Nephron progenitor cell (in vitro differentiated cells): ENCODE results near the gene CDKAL1.
"Not testable (repeated sequence)": the region's sequence is repeated elsewhere in the genome, so short reads cannot be mapped to it uniquely, and the experiment has no call there.

Source experiments
- DNase-seq: peaks from one replicate; pipeline ENCODE4 v3.0.0; 2021
- H3K27ac Mint-ChIP-seq: 2 replicates; pipeline ENCODE4 v1.8.0; 2021; ENCODE audit warnings: mild to moderate bottlenecking, moderate library complexity, mixed read lengths
- H3K27me3 Mint-ChIP-seq: 2 replicates; pipeline ENCODE4 v1.8.0; 2021; ENCODE audit warnings: mild to moderate bottlenecking, low read depth, mixed read lengths; ENCODE audit not compliant: poor library complexity
- H3K36me3 Mint-ChIP-seq: 2 replicates; pipeline ENCODE4 v1.8.0; 2021; ENCODE audit warnings: low read depth, mixed read lengths
- H3K4me1 Mint-ChIP-seq: 2 replicates; pipeline ENCODE4 v1.8.0; 2021; ENCODE audit warnings: mixed read lengths
- H3K4me3 Mint-ChIP-seq: 2 replicates; pipeline ENCODE4 v1.8.0; 2021; ENCODE audit warnings: mild to moderate bottlenecking, moderate library complexity, mixed read lengths
- H3K9me3 Mint-ChIP-seq: 2 replicates; pipeline ENCODE4 v1.8.0; 2021; ENCODE audit warnings: mild to moderate bottlenecking, moderate library complexity, mixed read lengths
- CTCF ChIP-seq: fragments of 200-600 bp; sonication (generic); IDR thresholded peaks from 2 replicates; pipeline ENCODE4 v1.5.0; 2021; ENCODE audit warnings: antibody characterized with exemption

The CDKAL1 gene

GRCh38 chr6:20826378-20826777, 292.1 kb downstream of the CDKAL1 start:
- Mint-ChIP-seq H3K36me3 (no peaks in the 10 kb centered on the region), H3K27me3 (no peaks in the 10 kb centered on the region), H3K4me1 (no peaks in the 10 kb centered on the region), H3K4me3 (no peak overlapping the region), H3K27ac (no peak overlapping the region), H3K9me3 (no peaks in the 10 kb centered on the region)
- TF ChIP-seq CTCF = no peak
- no peak for DNase-seq

DNA sequence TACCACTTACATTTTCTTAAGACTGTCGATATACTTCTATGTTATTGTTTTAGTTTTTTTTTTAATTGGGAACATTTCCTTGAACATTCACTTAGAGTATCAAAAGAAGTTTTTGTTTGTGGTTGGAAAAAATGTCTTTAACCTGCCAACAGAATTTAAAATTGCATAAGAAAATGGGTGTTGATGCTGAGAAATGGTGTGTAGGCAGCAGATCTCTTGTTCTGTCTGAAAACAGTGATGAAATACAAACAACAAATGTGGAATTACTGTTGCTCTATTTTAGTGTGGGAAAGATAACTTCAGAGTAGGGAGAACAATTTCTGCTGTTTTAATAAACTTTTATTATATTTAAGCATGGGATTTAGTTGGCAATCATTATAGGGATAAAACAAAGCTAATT, 293.5 kb downstream of the CDKAL1 start:
- Mint-ChIP-seq H3K4me1 (no peaks in the 10 kb centered on the region), H3K4me3 (no peak overlapping the region), H3K9me3 (no peaks in the 10 kb centered on the region), H3K27ac (no peak overlapping the region), H3K36me3 (peaks cover 4% of the 10 kb centered on the region), H3K27me3 (no peaks in the 10 kb centered on the region)
- TF ChIP-seq CTCF = no peak
- no peak for DNase-seq

DNA sequence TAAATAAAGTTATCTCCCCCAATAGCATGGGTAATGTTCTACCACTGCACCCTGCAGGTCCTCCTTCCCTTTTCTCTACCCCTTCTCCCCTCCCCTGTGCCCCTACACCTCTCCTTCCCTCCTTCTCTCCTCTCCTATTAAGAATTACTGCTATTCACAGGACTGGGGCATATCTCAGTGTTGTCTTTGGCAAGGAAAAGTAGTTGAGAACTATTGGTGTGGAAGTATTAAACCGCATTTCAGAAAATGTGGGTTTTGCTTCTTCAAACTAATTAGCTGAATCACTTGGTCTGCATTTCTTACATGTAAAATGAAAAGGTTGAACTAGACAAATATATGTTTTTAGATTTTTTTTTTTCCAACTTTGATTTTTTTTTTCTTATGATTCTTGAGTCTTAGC, 296.3 kb downstream of the CDKAL1 start:
- Mint-ChIP-seq H3K36me3 (peaks cover 4% of the 10 kb centered on the region), H3K27ac (no peak overlapping the region), H3K27me3 (no peaks in the 10 kb centered on the region), H3K4me3 (no peak overlapping the region), H3K4me1 (no peaks in the 10 kb centered on the region), H3K9me3 (no peaks in the 10 kb centered on the region)
- no peak for DNase-seq
- no peak for TF ChIP-seq CTCF

- not testable (repeated sequence) for DNase-seq, H3K4me1 Mint-ChIP-seq, H3K36me3 Mint-ChIP-seq, H3K27me3 Mint-ChIP-seq, H3K27ac Mint-ChIP-seq, H3K4me3 Mint-ChIP-seq, H3K9me3 Mint-ChIP-seq
These were observed 297.0 kb downstream of the CDKAL1 start for GRCh38 chr6:20831251-20831650.

DNA sequence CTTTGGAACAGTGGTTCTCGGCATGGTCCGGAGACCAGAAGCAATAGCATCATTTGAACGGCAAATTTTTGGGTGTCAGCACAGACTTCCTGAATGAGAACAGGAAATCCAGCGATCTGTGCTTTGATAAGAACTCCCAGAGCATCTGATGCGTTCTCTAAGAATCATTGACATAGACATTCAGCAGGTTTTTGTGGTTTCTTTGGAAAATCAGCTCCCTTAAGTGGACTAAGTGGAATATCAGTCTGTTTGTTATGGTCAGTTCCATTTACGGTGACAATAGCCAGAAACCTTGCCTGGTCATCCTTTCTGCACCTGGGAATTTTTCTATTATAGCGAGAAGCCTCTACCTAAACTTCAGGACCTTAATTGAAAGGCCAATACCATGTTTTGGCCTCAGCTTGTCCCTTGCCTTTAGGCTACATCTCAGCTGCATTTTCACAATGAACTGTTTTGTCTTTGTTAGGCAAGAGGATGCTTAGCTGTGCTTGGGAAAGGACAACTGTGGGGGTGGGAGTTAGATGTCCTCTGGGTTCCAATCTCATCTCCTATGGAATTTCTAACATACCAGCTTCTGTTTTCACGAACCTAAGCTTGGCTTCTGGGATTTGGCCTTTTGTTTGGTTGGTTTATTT, 299.7 kb downstream of the CDKAL1 start:
- Mint-ChIP-seq H3K36me3 (peaks cover 4% of the 10 kb centered on the region), H3K9me3 (no peaks in the 10 kb centered on the region), H3K27me3 (no peaks in the 10 kb centered on the region), H3K4me3 (no peak overlapping the region), H3K27ac (no peak overlapping the region), H3K4me1 (no peaks in the 10 kb centered on the region)
- no peak for TF ChIP-seq CTCF
- DNase-seq = no peak

GRCh38 chr6:20835315-20836010, 301.2 kb downstream of the CDKAL1 start:
- H3K9me3 Mint-ChIP-seq = no peaks in the 10 kb centered on the region
- no peak for TF ChIP-seq CTCF
- peaks cover 4% of the 10 kb centered on the region for H3K36me3 Mint-ChIP-seq
- H3K27ac Mint-ChIP-seq = peak overlapping the region; percentile 6
- DNase-seq = no peak
- H3K4me1 Mint-ChIP-seq = no peaks in the 10 kb centered on the region
- H3K4me3 Mint-ChIP-seq = no peak overlapping the region
- H3K27me3 Mint-ChIP-seq = no peaks in the 10 kb centered on the region
